Measurements from ENCODE around the gene SEMA6D.

Gene SEMA6D

GRCh38 chr15:47769166-47769565 is 51.9 kb downstream of the SEMA6D start:
- no peak for TF ChIP-seq CTCF (IDR thresholded peaks at IDR 0.05; ENCODE audit: low read depth, low read length)
- no peak for DNase-seq (ENCODE audit: low read depth in 2 of 2)
- no peak overlapping the region for H3K4me3 ChIP-seq (replicated peaks in 1 of 2; ENCODE audit: low read depth in 2 of 2, low read length in 2 of 2)

- no peak overlapping the region for H3K4me3 ChIP-seq (replicated peaks in 1 of 2; ENCODE audit: low read depth in 2 of 2, low read length in 2 of 2)
- DNase-seq (ENCODE audit: low read depth in 2 of 2) = no peak
- no peak for TF ChIP-seq CTCF (IDR thresholded peaks at IDR 0.05; ENCODE audit: low read depth, low read length)
These were observed 55.8 kb downstream of the SEMA6D start for GRCh38 chr15:47773143-47773542.

- no peak for DNase-seq (ENCODE audit: low read depth in 2 of 2)
- TF ChIP-seq CTCF (IDR thresholded peaks at IDR 0.05; ENCODE audit: low read depth, low read length) = no peak
- no peak overlapping the region for H3K4me3 ChIP-seq (replicated peaks in 1 of 2; ENCODE audit: low read depth in 2 of 2, low read length in 2 of 2)
These were observed 61.0 kb downstream of the SEMA6D start for GRCh38 chr15:47778263-47778770.

GRCh38 chr15:47780971-47781370 is 63.7 kb downstream of the SEMA6D start:
- H3K4me3 ChIP-seq (replicated peaks in 1 of 2; ENCODE audit: low read depth in 2 of 2, low read length in 2 of 2) = no peak overlapping the region
- TF ChIP-seq CTCF (IDR thresholded peaks at IDR 0.05; ENCODE audit: low read depth, low read length) = no peak
- no peak for DNase-seq (ENCODE audit: low read depth in 2 of 2)

- TF ChIP-seq CTCF (IDR thresholded peaks at IDR 0.05; ENCODE audit: low read depth, low read length) = no peak
- H3K4me3 ChIP-seq (replicated peaks in 1 of 2; ENCODE audit: low read depth in 2 of 2, low read length in 2 of 2) = no peak overlapping the region
- DNase-seq (ENCODE audit: low read depth in 2 of 2) = no peak
These were observed 64.2 kb downstream of the SEMA6D start for GRCh38 chr15:47781527-47781926.

- TF ChIP-seq CTCF (IDR thresholded peaks at IDR 0.05; ENCODE audit: low read depth, low read length) = no peak
- DNase-seq (ENCODE audit: low read depth in 2 of 2) = no peak
These were observed 67.5 kb downstream of the SEMA6D start for GRCh38 chr15:47784820-47785219.

GRCh38 chr15:47786371-47786770 is 69.1 kb downstream of the SEMA6D start:
- TF ChIP-seq CTCF (IDR thresholded peaks at IDR 0.05; ENCODE audit: low read depth, low read length) = no peak
- DNase-seq (ENCODE audit: low read depth in 2 of 2) = no peak
- H3K4me3 ChIP-seq (replicated peaks in 1 of 2; ENCODE audit: low read depth in 2 of 2, low read length in 2 of 2) = no peak overlapping the region

More at GRCh38 chr15:47784820-47785219, 67.5 kb downstream of the SEMA6D start:
- H3K4me3 ChIP-seq (replicated peaks in 1 of 2; ENCODE audit: low read depth in 2 of 2, low read length in 2 of 2) = no peak overlapping the region
